ENCODE data around the gene ARV1. TPM values are rescaled to one million over a fixed set of nuclear protein-coding genes. Genes with fewer than 3 reads are reported as not detected.

The ARV1 gene
- total RNA-seq, 1 experiment from 2014 or later, result 51.8 TPM

DNA sequence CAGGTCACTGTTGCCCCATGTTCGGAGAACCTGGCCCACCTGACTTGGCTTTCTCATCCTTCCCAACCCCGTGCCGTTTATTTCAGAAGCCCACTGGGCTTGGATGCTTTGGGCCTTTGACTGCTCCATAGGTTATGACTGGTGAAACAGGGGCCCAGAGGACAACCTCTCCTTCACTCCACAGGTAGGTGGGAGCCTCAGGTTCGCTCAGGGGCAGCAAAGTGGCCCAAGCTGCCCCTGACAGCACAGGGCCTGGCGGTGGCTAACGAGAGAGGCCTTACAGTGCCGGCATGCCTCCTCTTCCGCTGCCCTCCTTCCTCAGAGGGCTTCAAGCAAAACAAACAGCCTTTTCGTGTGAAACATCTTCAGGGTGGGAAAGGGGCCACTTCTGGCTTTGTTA, 44.3 kb downstream of the ARV1 start:
- Mint-ChIP-seq H3K9me3 (ENCODE audit: unreplicated experiment) (no peaks in the 10 kb centered on the region), H3K27me3 (ENCODE audit: insufficient read depth, unreplicated experiment) (no peaks in the 10 kb centered on the region), H3K36me3 (ENCODE audit: insufficient read depth, unreplicated experiment) (peaks cover 13% of the 10 kb centered on the region), H3K4me3 (ENCODE audit: unreplicated experiment) (no peak overlapping the region), H3K4me1 (ENCODE audit: insufficient read depth, unreplicated experiment) (peaks cover 11% of the 10 kb centered on the region), H3K27ac (ENCODE audit: low read depth, unreplicated experiment) (peak overlapping the region; percentile 7)
- POLR2A ChIA-PET, result interaction anchor here (0.6 kb wide), 1 partner anchor 142 kb away, joined by 3 read pairs; no protein-coding TSS in a partner anchor
- TF ChIP-seq CTCF (IDR thresholded peaks at IDR 0.05; ENCODE audit: unreplicated experiment), result no peak
- CTCF ChIA-PET, result no interaction called here
- intact Hi-C loops (cut with micrococcal nuclease), result no loop called here
- no TSS peak for BruUV-seq (replicated peaks)
- no peak for DNase-seq (ENCODE audit: unreplicated experiment)

- intact Hi-C loops (cut with micrococcal nuclease), result no loop called here
- Mint-ChIP-seq H3K9me3 (ENCODE audit: unreplicated experiment) (no peaks in the 10 kb centered on the region), H3K27me3 (ENCODE audit: insufficient read depth, unreplicated experiment) (no peaks in the 10 kb centered on the region), H3K36me3 (ENCODE audit: insufficient read depth, unreplicated experiment) (peaks cover 4% of the 10 kb centered on the region), H3K4me3 (ENCODE audit: unreplicated experiment) (no peak overlapping the region), H3K27ac (ENCODE audit: low read depth, unreplicated experiment) (no peak overlapping the region), H3K4me1 (ENCODE audit: insufficient read depth, unreplicated experiment) (no peaks in the 10 kb centered on the region)
- TF ChIP-seq CTCF (IDR thresholded peaks at IDR 0.05; ENCODE audit: unreplicated experiment), result no peak
- no TSS peak for BruUV-seq (replicated peaks)
- CTCF ChIA-PET, result no interaction called here
- POLR2A ChIA-PET, result no interaction called here
- DNase-seq (ENCODE audit: unreplicated experiment), result no peak
These were observed 47.7 kb downstream of the ARV1 start for GRCh38 chr1:231026576-231026975.

DNA sequence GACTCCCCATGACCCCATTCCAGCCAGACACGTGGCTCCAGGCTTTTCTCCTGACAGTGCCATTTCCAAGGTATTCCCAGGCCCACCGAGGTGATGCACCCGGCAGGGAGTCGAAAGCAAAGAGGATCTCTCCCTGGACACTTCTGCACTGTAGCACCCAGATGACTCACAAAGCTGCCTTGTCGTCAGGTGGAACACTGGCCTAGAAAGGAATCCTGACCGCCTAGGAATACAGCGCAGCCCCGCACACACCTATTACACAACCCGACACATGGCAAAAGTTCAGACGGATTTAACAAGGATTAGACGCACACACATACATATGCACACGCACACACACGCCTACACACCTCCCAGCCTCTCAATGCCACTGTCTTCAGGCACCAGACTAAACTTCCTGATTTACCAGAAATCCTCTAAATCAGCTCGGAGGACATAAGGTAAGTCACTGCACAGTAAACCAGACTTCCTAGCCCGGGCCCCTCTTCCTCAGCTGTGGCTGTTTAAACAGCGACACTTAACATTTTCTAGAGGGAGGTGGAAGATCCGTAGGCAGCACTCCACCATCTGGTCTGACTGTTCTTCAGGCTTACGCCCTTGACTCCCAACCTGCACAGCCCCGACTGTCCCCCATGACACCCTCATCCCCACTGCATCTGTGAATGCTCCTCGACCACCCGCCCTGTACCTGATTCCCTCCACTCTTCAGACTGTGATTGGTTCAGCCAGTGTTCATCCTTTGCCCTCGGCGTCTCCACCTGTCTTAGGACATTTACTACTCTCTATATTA, 48.4 kb downstream of the ARV1 start:
- H3K4me3 Mint-ChIP-seq (ENCODE audit: unreplicated experiment), result no peak overlapping the region
- no peaks in the 10 kb centered on the region for H3K27me3 Mint-ChIP-seq (ENCODE audit: insufficient read depth, unreplicated experiment)
- H3K9me3 Mint-ChIP-seq (ENCODE audit: unreplicated experiment), result no peaks in the 10 kb centered on the region
- CTCF ChIA-PET, result interaction anchor here (0.6 to 1.4 kb wide), 2 partner anchors 8 to 47 kb away, joined by 3 to 5 read pairs; no protein-coding TSS in a partner anchor
- no peak for TF ChIP-seq CTCF (IDR thresholded peaks at IDR 0.05; ENCODE audit: unreplicated experiment)
- peaks cover 4% of the 10 kb centered on the region for H3K36me3 Mint-ChIP-seq (ENCODE audit: insufficient read depth, unreplicated experiment)
- H3K27ac Mint-ChIP-seq (ENCODE audit: low read depth, unreplicated experiment), result no peak overlapping the region
- BruUV-seq (replicated peaks), result no TSS peak
- no peak for DNase-seq (ENCODE audit: unreplicated experiment)
- H3K4me1 Mint-ChIP-seq (ENCODE audit: insufficient read depth, unreplicated experiment), result no peaks in the 10 kb centered on the region
- intact Hi-C loops (cut with micrococcal nuclease), result no loop called here
- POLR2A ChIA-PET, result interaction anchor here (1.4 kb wide), 1 partner anchor 12 kb away, joined by 3 read pairs; no protein-coding TSS in a partner anchor

DNA sequence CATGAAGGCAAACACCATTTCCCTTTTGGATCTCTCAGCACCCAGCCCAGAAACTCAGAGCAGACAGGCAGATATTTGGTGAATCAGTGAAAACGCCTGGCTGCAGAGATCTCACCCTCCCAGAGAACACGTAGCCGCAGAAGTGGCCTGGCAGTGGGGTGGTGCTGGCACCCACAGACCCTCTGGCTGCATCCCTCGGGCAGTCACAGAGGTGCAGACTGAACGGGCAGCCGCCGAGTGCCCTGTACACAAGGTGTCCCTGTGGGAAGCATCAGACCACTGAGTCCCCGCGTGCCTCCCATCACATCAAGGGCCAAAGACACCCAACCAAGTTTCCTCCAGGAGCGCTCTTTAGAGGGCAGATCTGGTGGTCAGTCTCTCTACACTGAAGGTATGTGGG, 49.1 kb downstream of the ARV1 start:
- Mint-ChIP-seq H3K4me3 (ENCODE audit: unreplicated experiment) (no peak overlapping the region), H3K4me1 (ENCODE audit: insufficient read depth, unreplicated experiment) (no peaks in the 10 kb centered on the region), H3K36me3 (ENCODE audit: insufficient read depth, unreplicated experiment) (peaks cover 4% of the 10 kb centered on the region), H3K27me3 (ENCODE audit: insufficient read depth, unreplicated experiment) (no peaks in the 10 kb centered on the region), H3K9me3 (ENCODE audit: unreplicated experiment) (no peaks in the 10 kb centered on the region), H3K27ac (ENCODE audit: low read depth, unreplicated experiment) (no peak overlapping the region)
- BruUV-seq (replicated peaks), result no TSS peak
- DNase-seq (ENCODE audit: unreplicated experiment), result no peak
- no peak for TF ChIP-seq CTCF (IDR thresholded peaks at IDR 0.05; ENCODE audit: unreplicated experiment)
- intact Hi-C loops (cut with micrococcal nuclease), result no loop called here
- ChIA-PET POLR2A (interaction anchor here (1.4 kb wide), 1 partner anchor 11 kb away, joined by 3 read pairs; no protein-coding TSS in a partner anchor), CTCF (interaction anchor here (0.6 to 1.4 kb wide), 3 partner anchors 9 to 47 kb away, joined by 3 to 5 read pairs (median 3); no protein-coding TSS in a partner anchor)

All from MCF 10A (cell line).